Thyroid gland (tissue), 4 donors: ENCODE data around the gene CEACAM3.

ENCODE experiments used
- CTCF ChIP-seq, 6 experiments: fragments of 200-600 bp in 3 of 6; fragments of 450-650 bp in 3 of 6; sonication (generic) in 3 of 6; IDR thresholded peaks; one replicate each; pipeline ENCODE4 v1.5.1; 2016 to 2019; ENCODE audit warnings: antibody characterized with exemption in 6 of 6, mild to moderate bottlenecking in 2 of 6, inconsistent platforms in 1 of 6, moderate library complexity in 1 of 6
- POLR2A ChIP-seq, 2 donors: fragments of 450-650 bp; IDR thresholded peaks; one replicate each; pipeline ENCODE4 v1.6.1; 2017; ENCODE audit warnings: antibody characterized with exemption in 2 of 2, mild to moderate bottlenecking in 2 of 2, moderate library complexity in 1 of 2

GRCh38 chr19:41853768-41854167 is 57.4 kb downstream of the CEACAM3 start:
- TF ChIP-seq CTCF (IDR thresholded peaks at IDR 0.05) (no peak), POLR2A (IDR thresholded peaks at IDR 0.05) (no peak)
